Endothelial cell of umbilical vein (primary cell): Measurements from ENCODE around the gene GFAP. TPM values are rescaled to one million over a fixed set of nuclear protein-coding genes. Genes with fewer than 3 reads are reported as not detected.

Experiments used
- BruUV-seq: library from RNA; stranded (reverse); fragments of 400-500 nt; replicated peaks from 2 replicates; lab custom pipeline; 2021; lab: Mats Ljungman, UMichigan
- CTCF ChIA-PET: fragments of 300-600, 350-600 bp; sonication (Branson Sonifier 250); formaldehyde crosslinking; loops from one replicate; lab custom pipeline; 2021; ENCODE audit warnings: antibody characterized with exemption, inconsistent platforms; lab: Charles Lee
- POLR2A ChIA-PET: fragments of 300-600, 350-600 bp; sonication (Branson Sonifier 250); formaldehyde crosslinking; loops from one replicate; lab custom pipeline; 2021; ENCODE audit warnings: antibody characterized with exemption, inconsistent platforms; lab: Charles Lee
- DNase-seq: peaks from one replicate; pipeline ENCODE4 v3.0.0-alpha.2; 2011; ENCODE audit warnings: low read depth, low spot score
- FAIRE-seq: peaks from 2 replicates; lab custom pipeline; 2011; peaks lifted over from hg19 to GRCh38; lab: Jason Lieb, UNC
- H2AFZ ChIP-seq: 2 replicates; pipeline ENCODE4 v1.6.0; 2012; ENCODE audit warnings: low read depth, low read length, control low read depth, inconsistent platforms
- H3K27ac ChIP-seq: 2 replicates; pipeline ENCODE4 v1.5.1; 2011; ENCODE audit warnings: low read depth, mild to moderate bottlenecking, control low read depth, low read length, moderate library complexity; ENCODE audit not compliant: insufficient read depth
- H3K27me3 ChIP-seq, 2 experiments: 2 replicates each; pipeline versions ENCODE4 v1.6.0 to v1.6.1; 2011; ENCODE audit warnings: low read length in 2 of 2, mixed read lengths in 1 of 2; ENCODE audit not compliant: control insufficient read depth in 2 of 2, insufficient read depth in 2 of 2
- H3K36me3 ChIP-seq, 2 experiments: 2 replicates in 1 of 2; 3 replicates in 1 of 2; pipeline ENCODE4 v1.5.1; 2011; ENCODE audit warnings: low read length in 2 of 2, mild to moderate bottlenecking in 1 of 2, moderate library complexity in 1 of 2; ENCODE audit not compliant: control insufficient read depth in 2 of 2, insufficient read depth in 2 of 2; ENCODE audit errors: extremely low read depth in 1 of 2
- H3K4me1 ChIP-seq: 3 replicates; pipeline ENCODE4 v1.5.1; 2011; ENCODE audit warnings: mild to moderate bottlenecking, low read length; ENCODE audit not compliant: control insufficient read depth, insufficient read depth; ENCODE audit errors: extremely low read depth
- H3K4me2 ChIP-seq: 2 replicates; pipeline ENCODE4 v1.6.1; 2011; ENCODE audit warnings: low read length, control low read depth, mixed read lengths; ENCODE audit not compliant: insufficient read depth
- H3K4me3 ChIP-seq, 3 experiments: fragments of 200-600 bp in 1 of 3; sonication (generic), shearing (Covaris generic) in 1 of 3; replicated peaks in 1 of 3; 2 replicates each; pipeline ENCODE4 v1.5.1; 2011 to 2016; ENCODE audit warnings: control low read depth in 3 of 3, low read length in 3 of 3, mild to moderate bottlenecking in 2 of 3, inconsistent platforms in 1 of 3, low read depth in 1 of 3, moderate library complexity in 1 of 3; ENCODE audit not compliant: insufficient read depth in 1 of 3
- H3K79me2 ChIP-seq: 2 replicates; pipeline ENCODE4 v1.6.0; 2012; ENCODE audit warnings: low read length, inconsistent platforms; ENCODE audit not compliant: control insufficient read depth, insufficient read depth
- H3K9ac ChIP-seq: replicated peaks from 2 replicates; pipeline ENCODE3; 2011; ENCODE audit warnings: low read length, control low read depth; ENCODE audit not compliant: insufficient read depth; ENCODE audit errors: extremely low read depth
- H3K9me1 ChIP-seq: replicated peaks from 3 replicates; pipeline ENCODE4 v1.6.0; 2011; ENCODE audit warnings: mild to moderate bottlenecking, low read length; ENCODE audit not compliant: control insufficient read depth, insufficient read depth; ENCODE audit errors: extremely low read depth
- H3K9me3 ChIP-seq: replicated peaks from 2 replicates; pipeline ENCODE4 v1.5.1; 2012; ENCODE audit warnings: low read length, inconsistent platforms; ENCODE audit not compliant: control insufficient read depth, insufficient read depth
- H4K20me1 ChIP-seq: replicated peaks from 2 replicates; pipeline ENCODE3; 2011; ENCODE audit warnings: mild to moderate bottlenecking, low read length; ENCODE audit not compliant: control insufficient read depth, insufficient read depth; ENCODE audit errors: extremely low read depth
- CTCF ChIP-seq, 2 donors: IDR thresholded peaks; 1 replicate in 1 of 2; 2 replicates in 1 of 2; pipeline ENCODE4 v1.5.1; 2011; ENCODE audit warnings: low read length in 2 of 2, mild to moderate bottlenecking in 2 of 2, moderate library complexity in 2 of 2, control low read depth in 1 of 2, inconsistent platforms in 1 of 2, low read depth in 1 of 2; ENCODE audit not compliant: insufficient read depth in 1 of 2; ENCODE audit errors: extremely low read depth in 1 of 2
- EZH2 ChIP-seq: IDR thresholded peaks from 2 replicates; pipeline ENCODE4 v1.6.1; 2012; ENCODE audit warnings: borderline replicate concordance, low read depth, mild to moderate bottlenecking, moderate library complexity, low read length, inconsistent platforms; ENCODE audit not compliant: severe bottlenecking
- FOS ChIP-seq: IDR thresholded peaks from 2 replicates; pipeline ENCODE4 v1.6.1; 2011; ENCODE audit warnings: mild to moderate bottlenecking, low read length, moderate library complexity, borderline replicate concordance; ENCODE audit not compliant: insufficient read depth
- GATA2 ChIP-seq: IDR thresholded peaks from 2 replicates; pipeline ENCODE4 v1.7.0; 2011; ENCODE audit warnings: low read depth, mild to moderate bottlenecking, moderate library complexity, mixed read lengths, low read length; ENCODE audit not compliant: insufficient read length, insufficient read depth
- JUN ChIP-seq: IDR thresholded peaks from 2 replicates; pipeline ENCODE4 v1.6.1; 2011; ENCODE audit warnings: borderline replicate concordance, low read depth; ENCODE audit not compliant: insufficient read length, insufficient read depth
- MYC ChIP-seq: IDR thresholded peaks from one replicate; pipeline ENCODE4 v1.6.1; 2011; ENCODE audit warnings: mild to moderate bottlenecking, low read depth, low read length
- POLR2A ChIP-seq: IDR thresholded peaks from 2 replicates; pipeline ENCODE4 v1.6.1; 2012; ENCODE audit warnings: low read depth, mild to moderate bottlenecking, control low read depth, low read length
- POLR2AphosphoS5 ChIP-seq: IDR thresholded peaks from 2 replicates; pipeline ENCODE4 v1.6.1; 2012; ENCODE audit warnings: low read depth, mild to moderate bottlenecking, control low read depth, low read length, moderate library complexity; ENCODE audit not compliant: insufficient read depth
- dilution Hi-C: fragments of 300-500 bp; cut with MboI; formaldehyde crosslinking; loops from one replicate; pipeline ENCODE4 v1.15.0; 2019; ENCODE audit warnings: low sequenced_read_pairs; ENCODE audit not compliant: extremely low pct_ligation_motif_present
- intact Hi-C: fragments of 100-400 bp; cut with micrococcal nuclease; formaldehyde crosslinking; loops from one replicate; pipeline ENCODE4 v1.10.0; 2022
- polyA plus RNA-seq, 4 experiments: library from polyadenylated mRNA; depleted of rRNA in 3 of 4; stranded (reverse) in 3 of 4; unstranded in 1 of 4; fragments of >200 nt; gene quantifications; 2 replicates each; pipeline versions ENCODE4 v1.2.1 to v1.2.3, GENCODE V29; 2011 to 2012; ENCODE audit warnings: missing spikeins in 1 of 4
- total RNA-seq: library from RNA; stranded (reverse); gene quantifications from 2 replicates; pipeline ENCODE4 v1.2.3, GENCODE V29; 2021
- TF ChIP-seq, protein P1 (sequence below): IDR thresholded peaks from 2 replicates; pipeline ENCODE4 v1.6.1; 2011; ENCODE audit not compliant: insufficient read depth, insufficient read length

GFAP gene
- total and polyA plus RNA-seq, 2 donors (not counting 3 experiments of a cell fraction or from before 2014, with no cell fraction given): 0.07 to 0.42 TPM

DNA sequence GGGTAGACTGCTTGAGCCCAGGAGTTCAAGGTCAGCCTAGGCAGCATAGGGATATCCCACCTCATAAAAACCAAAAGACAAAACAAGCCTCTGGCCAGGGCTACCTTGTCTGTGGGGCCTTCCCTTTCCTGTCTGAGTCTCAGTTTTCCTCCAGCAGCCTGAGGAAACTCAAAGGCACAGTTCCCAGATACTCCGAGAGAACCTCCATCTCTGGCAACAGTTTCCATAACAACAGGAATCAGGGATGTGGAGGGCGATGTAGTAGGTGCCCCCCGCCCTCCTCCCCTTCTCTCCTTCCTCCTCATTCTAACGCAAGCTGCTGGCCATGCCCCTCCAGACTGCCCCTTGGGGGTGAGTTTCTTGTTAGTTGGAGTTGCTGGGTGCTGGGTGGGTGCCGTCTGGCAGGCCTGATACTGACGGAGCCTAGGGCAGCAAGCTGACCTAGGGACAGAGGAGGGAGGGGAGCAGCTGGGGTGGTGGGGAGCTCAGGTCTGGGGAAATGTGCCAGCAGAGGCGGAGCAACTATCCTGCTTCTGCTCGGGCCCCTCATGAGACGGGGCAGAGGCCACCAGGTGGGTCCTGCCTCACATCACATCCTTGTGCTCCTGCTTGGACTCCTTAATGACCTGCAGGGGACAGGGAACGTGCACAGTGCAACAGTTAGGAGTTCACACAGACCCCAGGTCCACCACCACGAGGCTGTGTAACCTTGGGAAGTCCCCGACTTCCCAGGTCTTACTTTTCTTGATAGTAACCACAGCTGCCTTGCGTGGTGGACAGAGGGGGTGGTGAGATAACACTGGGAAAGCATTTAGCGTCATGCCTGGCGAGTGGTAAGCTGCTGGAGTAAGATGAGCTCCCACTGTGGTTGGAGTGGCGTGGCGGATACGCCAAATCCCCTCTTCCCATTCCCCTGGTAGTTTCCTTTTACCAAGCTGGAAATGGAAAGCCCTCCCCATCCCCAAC, 8.3 kb downstream of the GFAP start:
- DNase-seq (no peak), FAIRE-seq (peak; percentile 63)
- Histone ChIP-seq H3K27me3 (no peaks in the 10 kb centered on the region), H2AFZ (peak overlapping the region; percentile 25), H3K36me3 (no peaks in the 10 kb centered on the region), H4K20me1 (no peaks in the 10 kb centered on the region), H3K9ac (no peak overlapping the region), H3K4me1 (peaks cover 31% of the 10 kb centered on the region), H3K9me1 (no peaks in the 10 kb centered on the region), H3K9me3 (no peaks in the 10 kb centered on the region), H3K4me2 (peak overlapping the region; percentile 54), H3K4me3 (no peak overlapping the region), H3K79me2 (no peaks in the 10 kb centered on the region), H3K27ac (peak overlapping the region; percentile 84)
- dilution Hi-C loops (no loop called here), intact Hi-C loops (no loop called here)
- BruUV-seq: no TSS peak
- ChIA-PET CTCF (interaction anchor here (1.3 to 2.2 kb wide), 3 partner anchors 11 to 115 kb away, joined by 3 to 11 read pairs (median 4); no protein-coding TSS in a partner anchor), POLR2A (no interaction called here)
- no peak for TF ChIP-seq EZH2
- TF ChIP-seq, protein P1, sequence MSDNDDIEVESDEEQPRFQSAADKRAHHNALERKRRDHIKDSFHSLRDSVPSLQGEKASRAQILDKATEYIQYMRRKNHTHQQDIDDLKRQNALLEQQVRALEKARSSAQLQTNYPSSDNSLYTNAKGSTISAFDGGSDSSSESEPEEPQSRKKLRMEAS: no peak
- TF ChIP-seq POLR2AphosphoS5: no peak
- no peak for TF ChIP-seq JUN
- no peak for TF ChIP-seq CTCF (IDR thresholded peaks at IDR 0.05; ENCODE audit: extremely low read depth in 1 of 2, insufficient read depth in 1 of 2, low read depth in 1 of 2, low read length in 2 of 2)
- no peak for TF ChIP-seq GATA2
- no peak for TF ChIP-seq MYC
- no peak for TF ChIP-seq FOS
- no peak for TF ChIP-seq POLR2A
